ENCODE data around the gene CADM4.

Gene CADM4

DNA sequence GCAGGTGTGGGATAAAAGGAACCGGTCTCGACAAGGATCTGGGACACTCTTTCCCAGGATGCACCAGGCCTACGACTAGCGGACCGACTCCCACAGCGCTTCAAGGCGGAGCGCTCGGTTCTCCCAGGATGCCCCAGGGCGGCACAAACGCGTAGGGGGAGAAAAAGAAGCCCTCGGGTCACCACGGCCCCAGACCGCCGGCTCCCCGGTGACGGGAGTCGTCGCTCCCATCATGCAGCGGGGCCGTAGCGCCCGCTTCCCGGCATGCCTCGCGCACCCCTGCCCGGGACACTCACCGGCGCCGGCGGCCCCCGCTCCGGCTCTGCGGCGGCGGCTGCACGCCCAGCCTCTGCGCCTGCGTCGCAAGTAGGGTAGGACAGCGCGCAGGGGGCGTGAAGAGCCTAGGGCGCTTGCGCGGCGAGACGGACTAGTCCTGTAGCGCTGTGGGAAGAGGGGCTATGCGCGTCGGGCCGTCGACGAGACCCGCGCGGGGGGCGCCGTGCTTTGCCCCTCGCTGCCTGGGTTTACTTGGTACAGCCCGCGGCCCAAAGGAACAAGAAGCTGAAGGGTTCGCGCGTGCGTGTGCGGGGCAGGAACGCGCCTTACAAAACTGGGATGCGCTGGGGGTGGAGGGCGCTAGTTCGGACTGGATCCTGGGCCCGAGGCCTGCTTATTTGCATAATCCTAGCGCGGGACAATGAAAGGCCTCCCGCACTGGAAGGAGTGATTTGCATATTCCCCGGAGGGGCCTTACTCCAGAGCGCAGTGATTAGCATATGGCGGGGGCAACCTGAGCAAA is 20.2 kb downstream of the CADM4 start, which contains the start of gene ZNF428:
ZNF428 (minus strand) TSS at position 368 of the 799 bp plus-strand sequence. CDS start 5,325 bp downstream, outside the sequence.
- no peaks in the 10 kb centered on the region for H3K4me1 ChIP-seq
- DNase-seq: peak; percentile 93
- TF ChIP-seq, protein P1, sequence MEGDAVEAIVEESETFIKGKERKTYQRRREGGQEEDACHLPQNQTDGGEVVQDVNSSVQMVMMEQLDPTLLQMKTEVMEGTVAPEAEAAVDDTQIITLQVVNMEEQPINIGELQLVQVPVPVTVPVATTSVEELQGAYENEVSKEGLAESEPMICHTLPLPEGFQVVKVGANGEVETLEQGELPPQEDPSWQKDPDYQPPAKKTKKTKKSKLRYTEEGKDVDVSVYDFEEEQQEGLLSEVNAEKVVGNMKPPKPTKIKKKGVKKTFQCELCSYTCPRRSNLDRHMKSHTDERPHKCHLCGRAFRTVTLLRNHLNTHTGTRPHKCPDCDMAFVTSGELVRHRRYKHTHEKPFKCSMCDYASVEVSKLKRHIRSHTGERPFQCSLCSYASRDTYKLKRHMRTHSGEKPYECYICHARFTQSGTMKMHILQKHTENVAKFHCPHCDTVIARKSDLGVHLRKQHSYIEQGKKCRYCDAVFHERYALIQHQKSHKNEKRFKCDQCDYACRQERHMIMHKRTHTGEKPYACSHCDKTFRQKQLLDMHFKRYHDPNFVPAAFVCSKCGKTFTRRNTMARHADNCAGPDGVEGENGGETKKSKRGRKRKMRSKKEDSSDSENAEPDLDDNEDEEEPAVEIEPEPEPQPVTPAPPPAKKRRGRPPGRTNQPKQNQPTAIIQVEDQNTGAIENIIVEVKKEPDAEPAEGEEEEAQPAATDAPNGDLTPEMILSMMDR (IDR thresholded peaks at IDR 0.05; ENCODE audit: low read depth, low read length): no peak
- no peaks in the 10 kb centered on the region for H3K9me3 ChIP-seq
- no peaks in the 10 kb centered on the region for H3K36me3 ChIP-seq
- H3K4me3 ChIP-seq (ENCODE audit: low read depth, low read length): peak within 1 kb of the TSS; percentile 83
- H3K27me3 ChIP-seq: no peaks in the 10 kb centered on the region

DNA sequence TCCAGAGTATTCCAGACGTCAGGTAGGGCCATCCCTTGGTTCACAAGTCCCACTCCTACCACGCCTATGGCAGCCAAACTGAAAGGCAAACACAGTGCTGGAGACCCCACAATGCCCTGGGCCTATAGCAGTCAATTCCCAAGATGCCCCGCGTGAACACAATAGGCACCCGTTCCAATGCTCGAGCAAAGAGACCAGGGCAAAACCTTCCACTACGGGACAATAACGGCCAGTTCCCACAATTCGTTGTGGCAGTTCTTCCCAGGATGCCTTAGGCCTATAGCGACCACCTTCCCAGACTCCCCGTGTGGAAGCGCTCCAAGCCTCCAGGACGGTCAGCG is 20.8 kb downstream of the CADM4 start:
- Histone ChIP-seq H3K4me3 (ENCODE audit: low read depth, low read length) (peak overlapping the region; percentile 83), H3K36me3 (peaks cover 3% of the 10 kb centered on the region; the same call in 1 of the 2 replicates), H3K27me3 (no peaks in the 10 kb centered on the region), H3K4me1 (no peaks in the 10 kb centered on the region), H3K9me3 (no peaks in the 10 kb centered on the region)
- TF ChIP-seq, protein P1 (IDR thresholded peaks at IDR 0.05; ENCODE audit: low read depth, low read length): no peak
- DNase-seq: peak; percentile 58

DNA sequence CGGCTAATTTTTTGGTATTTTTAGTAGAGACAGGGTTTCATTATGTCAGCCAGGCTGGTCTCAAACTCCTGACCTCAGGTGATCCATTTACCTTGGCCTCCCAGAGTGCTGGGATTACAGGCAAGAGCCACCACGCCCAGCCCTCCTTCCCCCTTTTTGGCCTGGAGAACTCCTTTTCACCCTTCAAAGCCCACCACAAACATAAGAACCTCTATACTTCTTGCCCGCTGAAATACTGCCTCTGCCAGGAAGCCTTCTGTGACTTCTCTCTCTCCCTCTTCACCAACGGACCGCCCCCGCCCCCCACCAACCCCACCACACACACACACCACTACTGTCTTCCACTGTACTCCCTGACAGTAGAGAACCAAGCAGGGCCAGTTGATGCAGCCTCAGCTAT is 22.7 kb downstream of the CADM4 start:
- H3K27me3 ChIP-seq: no peaks in the 10 kb centered on the region
- peaks cover 16% of the 10 kb centered on the region for H3K36me3 ChIP-seq
- TF ChIP-seq, protein P1 (IDR thresholded peaks at IDR 0.05; ENCODE audit: low read depth, low read length): no peak
- no peaks in the 10 kb centered on the region for H3K4me1 ChIP-seq
- H3K4me3 ChIP-seq (ENCODE audit: low read depth, low read length): no peak overlapping the region
- no peaks in the 10 kb centered on the region for H3K9me3 ChIP-seq
- DNase-seq: no peak

DNA sequence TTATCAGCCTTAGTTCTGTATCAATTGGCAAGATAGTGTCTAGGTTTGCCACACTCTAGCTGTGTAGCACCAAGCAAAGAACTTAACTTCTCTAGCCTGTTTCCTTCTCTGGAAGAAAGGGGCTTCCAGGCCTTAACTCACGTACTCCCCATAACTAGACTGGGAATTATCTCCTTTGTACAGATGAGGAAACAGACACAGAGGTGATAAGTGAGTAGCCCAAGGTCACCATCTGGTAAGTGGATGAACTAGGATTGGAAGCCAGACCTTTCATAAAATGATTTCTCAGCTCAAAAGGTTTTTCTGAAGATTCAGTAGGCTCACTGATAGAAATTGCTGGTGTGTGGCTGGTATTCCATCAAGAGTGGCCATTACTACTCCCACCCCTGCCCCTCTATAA is 23.3 kb downstream of the CADM4 start:
- Histone ChIP-seq H3K4me1 (no peaks in the 10 kb centered on the region), H3K36me3 (peaks cover 22% of the 10 kb centered on the region), H3K9me3 (no peaks in the 10 kb centered on the region), H3K27me3 (no peaks in the 10 kb centered on the region), H3K4me3 (ENCODE audit: low read depth, low read length) (no peak overlapping the region)
- TF ChIP-seq, protein P1 (IDR thresholded peaks at IDR 0.05; ENCODE audit: low read depth, low read length): no peak
- DNase-seq: no peak

- TF ChIP-seq, protein P1 (IDR thresholded peaks at IDR 0.05; ENCODE audit: low read depth, low read length): no peak
- Histone ChIP-seq H3K27me3 (no peaks in the 10 kb centered on the region), H3K36me3 (peaks cover 32% of the 10 kb centered on the region), H3K9me3 (no peaks in the 10 kb centered on the region), H3K4me3 (ENCODE audit: low read depth, low read length) (no peak overlapping the region), H3K4me1 (no peaks in the 10 kb centered on the region)
- DNase-seq: no peak
Measured at GRCh38 chr19:43612374-43612773, 27.3 kb downstream of the CADM4 start.

DNA sequence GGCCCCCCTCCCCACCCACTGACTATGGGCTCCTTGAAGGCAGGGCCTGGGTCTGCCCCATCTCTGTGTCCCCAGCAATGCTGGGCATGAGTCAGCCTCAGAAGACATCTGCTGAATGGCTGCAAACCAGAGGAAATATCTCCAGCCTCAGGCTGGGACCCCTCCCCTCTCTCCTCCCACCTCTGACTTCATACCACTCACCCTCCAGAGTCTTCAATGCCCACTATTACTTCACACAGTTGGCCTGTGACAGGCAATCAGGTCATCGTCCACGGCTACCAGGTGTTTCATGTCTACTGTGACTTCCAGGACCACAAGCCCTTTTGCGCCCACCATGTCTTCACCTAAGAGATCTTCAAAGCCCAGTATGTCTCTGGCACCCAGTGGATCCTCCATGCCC is 27.9 kb downstream of the CADM4 start, which contains the start of gene SRRM5:
SRRM5 (plus strand) TSS at position 301 of the 400 bp plus-strand sequence; CDS start at position 335, 34 bp downstream.
- Histone ChIP-seq H3K36me3 (peaks cover 36% of the 10 kb centered on the region), H3K9me3 (no peaks in the 10 kb centered on the region), H3K4me3 (ENCODE audit: low read depth, low read length) (no peak within 1 kb of the TSS), H3K4me1 (no peaks in the 10 kb centered on the region), H3K27me3 (no peaks in the 10 kb centered on the region)
- no peak for DNase-seq
- TF ChIP-seq, protein P1 (IDR thresholded peaks at IDR 0.05; ENCODE audit: low read depth, low read length): no peak
